Jurkat, Clone E6-1 (cell line): ENCODE measurements around the gene CAMSAP1.

Source experiments
- DNase-seq: peaks from one replicate; pipeline ENCODE4 v3.0.0-alpha.2; 2011; ENCODE audit warnings: low read depth, low spot score
- H3K4me3 ChIP-seq: 2 replicates; pipeline ENCODE4 v1.5.1; 2011; ENCODE audit warnings: mild to moderate bottlenecking, low read length, control low read depth, moderate library complexity

CAMSAP1 gene

DNA sequence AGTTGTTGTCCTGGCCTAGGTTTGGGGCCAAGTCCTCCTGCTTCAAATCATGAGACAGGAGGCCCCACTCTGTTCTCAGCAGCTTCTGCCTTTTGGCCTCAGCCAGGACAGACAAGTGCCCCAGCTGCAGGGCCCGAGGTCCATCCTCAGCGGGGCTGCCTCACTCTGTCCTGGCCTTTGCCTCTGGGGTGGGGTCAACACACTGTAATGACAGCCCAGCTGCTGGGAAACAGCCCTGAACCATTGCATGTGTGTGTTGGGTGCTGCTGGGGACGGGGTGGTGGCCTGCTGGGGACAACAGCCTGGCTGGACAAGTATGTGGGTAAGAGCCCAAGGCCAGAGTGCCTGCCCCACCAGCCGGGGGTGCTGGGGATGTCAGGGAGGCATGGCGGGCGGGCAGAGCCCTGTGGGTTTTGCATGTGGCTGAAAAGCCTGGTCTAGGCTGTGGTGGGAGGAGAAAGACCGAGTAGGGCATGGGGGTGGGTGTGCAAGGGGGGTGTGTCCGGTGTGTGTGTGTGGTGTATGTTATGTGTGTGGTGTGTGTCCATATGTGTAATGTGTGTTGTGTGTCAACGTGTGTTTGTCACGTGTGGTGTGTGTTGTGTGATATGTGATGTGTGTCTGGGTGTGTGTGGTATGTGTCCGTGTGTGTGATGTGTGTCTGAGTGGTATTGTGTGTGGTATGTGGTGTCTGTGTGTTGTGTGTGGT is 133.7 kb downstream of the CAMSAP1 start:
- H3K4me3 ChIP-seq = no peak overlapping the region
- no peak for DNase-seq

DNA sequence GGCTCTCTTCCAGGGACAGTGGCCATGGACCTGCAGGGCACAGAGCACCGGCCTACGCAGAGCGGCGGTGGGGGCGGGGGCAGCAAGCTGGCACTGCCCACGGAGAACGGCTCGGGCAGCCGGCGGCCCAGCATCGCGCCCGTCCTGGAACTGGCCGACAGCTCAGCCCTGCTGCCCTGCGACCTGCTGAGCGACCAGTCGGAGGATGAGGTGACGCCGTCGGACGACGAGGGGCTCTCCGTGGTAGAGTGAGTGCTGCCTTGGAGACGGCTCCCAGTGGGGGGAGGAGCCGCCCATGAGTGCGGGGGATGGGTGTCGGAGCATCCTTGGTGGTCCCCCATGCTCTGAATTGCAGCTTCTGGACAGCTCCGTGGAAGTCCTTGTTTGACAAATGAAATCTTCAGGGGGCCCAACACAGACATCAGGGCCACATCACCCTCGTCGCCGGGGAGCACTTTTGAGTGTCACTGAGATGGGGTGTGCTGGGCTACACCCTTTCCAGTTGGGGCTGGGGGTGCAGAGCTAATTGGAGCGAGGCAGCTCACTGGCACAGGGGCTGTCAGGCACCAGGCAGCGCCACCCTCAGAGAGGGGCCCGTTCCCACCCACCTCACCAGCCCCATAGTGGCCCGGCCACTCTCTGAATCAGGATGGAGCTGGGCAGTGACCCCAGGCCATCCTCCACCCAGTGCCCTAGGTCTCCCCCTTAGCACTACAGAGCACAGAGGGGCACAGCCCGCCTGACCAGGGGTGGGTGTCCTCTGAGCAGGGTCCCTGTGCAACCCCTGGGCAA is 134.4 kb downstream of the CAMSAP1 start:
- no peak for DNase-seq
- no peak overlapping the region for H3K4me3 ChIP-seq

DNA sequence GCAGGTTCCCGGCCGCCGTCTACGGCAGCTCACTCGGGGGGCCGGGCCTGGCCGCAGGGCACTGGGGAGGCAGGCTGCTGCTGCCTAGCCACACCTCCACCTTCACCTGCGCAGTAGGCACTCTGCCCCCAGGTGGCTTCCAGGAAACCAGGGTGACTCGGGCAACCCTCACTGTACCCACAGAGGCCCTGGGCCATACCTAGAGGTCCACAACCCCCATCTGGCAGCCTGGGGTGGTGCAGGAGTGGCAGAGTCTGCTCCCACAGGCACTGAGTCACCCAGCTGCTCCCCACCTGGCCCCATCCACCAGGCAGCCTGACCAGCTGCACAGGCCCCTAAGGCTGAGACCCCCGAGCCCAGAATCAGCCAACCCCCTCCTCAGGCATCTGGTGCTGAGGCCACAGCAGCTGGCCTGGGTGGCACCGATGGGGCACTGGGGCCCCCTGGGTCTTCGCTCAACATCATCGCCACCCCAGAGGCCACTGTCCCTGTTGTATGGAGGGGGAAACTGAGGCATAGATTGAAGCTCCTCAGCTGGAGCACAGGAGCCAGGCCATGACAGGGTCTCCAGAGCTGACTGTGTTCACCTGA is 135.2 kb downstream of the CAMSAP1 start:
- no peak for DNase-seq
- H3K4me3 ChIP-seq = no peak overlapping the region

DNA sequence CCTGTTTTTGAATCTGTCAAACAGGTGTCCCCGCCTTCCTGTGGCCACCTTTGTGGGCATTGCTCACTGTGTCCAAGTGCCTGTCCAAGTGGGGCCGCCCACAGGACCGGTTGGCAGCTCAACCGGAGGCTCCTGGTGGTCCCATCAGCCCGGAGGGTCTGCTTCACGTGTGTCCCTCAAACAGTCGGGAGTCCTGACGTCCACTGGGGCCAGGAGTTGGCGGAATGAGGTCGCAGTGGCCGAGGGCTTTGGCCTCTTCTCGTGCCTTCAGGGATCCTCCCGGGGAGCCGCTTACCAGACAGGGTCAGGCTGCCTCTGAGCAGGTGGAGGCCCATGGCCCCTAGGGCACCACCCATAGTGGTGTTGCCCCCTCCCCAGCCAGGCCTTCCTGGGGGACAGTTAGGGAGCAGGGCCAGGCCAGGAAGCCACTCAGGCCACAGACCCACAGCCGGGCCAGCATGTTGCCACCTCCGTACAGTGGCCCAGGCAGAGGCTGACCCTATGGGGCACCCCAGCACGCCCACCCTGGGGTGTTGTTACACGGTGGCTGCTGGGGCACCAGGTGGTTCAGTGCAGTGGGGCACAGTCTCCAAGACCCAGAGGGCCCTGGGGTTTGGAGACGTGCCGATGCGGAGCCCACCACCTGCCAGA is 135.8 kb downstream of the CAMSAP1 start:
- no peak for DNase-seq
- no peak overlapping the region for H3K4me3 ChIP-seq

DNA sequence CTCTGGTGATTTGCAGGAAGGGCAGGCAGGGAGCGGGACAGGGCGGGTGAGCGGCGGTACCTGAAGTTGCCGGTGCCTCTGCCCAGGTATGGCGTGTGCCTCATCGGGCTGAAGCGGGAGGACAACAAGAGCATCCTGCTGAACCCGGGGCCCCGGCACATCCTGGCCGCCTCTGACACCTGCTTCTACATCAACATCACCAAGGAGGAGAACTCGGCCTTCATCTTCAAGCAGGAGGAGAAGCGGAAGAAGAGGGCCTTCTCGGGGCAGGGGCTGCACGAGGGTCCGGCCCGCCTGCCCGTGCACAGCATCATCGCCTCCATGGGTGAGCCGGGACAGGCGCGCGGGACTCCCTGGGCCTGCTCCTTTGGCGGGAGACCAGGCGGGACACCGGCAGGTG is 136.6 kb downstream of the CAMSAP1 start:
- no peak for DNase-seq

DNA sequence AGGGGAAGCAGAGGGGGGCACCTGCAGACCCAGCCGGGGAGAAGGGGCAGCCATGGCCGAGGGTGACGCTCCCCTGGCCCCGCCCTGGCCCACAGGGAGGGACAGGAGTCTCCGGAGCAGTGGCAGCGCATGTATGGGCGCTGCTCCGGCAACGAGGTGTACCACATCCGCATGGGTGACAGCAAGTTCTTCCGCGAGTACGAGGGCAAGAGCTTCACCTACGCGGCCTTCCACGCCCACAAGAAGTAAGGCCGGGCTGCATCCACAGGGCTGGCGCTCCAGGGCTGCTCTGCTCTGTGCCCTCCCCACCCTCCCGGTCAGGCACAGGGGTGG is 137.2 kb downstream of the CAMSAP1 start:
- no peak overlapping the region for H3K4me3 ChIP-seq
- peak; percentile 62 for DNase-seq

More for the DNA sequence above, 136.6 kb downstream of the CAMSAP1 start:
- H3K4me3 ChIP-seq = no peak overlapping the region

DNA sequence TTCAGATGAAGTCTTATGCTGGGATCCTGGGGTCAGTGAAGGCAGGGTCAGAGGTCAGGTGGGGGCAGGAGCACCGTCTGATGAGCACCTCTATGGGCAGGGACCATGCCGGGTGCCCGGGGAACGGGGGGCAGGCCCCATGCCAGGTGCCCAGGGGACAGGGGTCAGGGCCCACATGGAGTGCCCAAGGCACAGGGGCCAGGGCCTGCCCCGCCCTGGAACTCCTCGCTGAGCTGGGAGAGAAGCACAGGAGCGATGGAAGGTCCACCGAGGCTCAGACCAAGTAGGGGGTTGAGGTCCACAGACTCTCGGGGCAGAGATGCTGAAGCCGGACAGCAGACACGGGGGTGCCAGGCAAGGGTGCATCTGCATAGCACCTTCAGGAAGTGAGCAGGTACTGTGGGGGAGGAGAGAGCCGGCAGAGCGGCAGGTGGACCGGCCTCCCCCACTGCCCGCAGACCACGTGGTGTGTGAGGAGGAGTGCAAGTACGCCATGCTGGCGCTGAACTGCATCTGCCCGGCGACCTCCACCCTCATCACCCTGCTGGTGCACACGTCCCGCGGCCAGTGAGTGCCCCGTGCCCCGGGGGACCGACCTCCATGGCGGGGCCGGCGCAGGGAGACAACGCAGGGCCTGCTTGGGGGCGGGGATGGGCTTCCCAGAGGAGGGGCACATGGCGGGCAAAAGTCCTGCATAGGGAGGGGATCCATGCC is 137.7 kb downstream of the CAMSAP1 start:
- DNase-seq = no peak
- no peak overlapping the region for H3K4me3 ChIP-seq

DNA sequence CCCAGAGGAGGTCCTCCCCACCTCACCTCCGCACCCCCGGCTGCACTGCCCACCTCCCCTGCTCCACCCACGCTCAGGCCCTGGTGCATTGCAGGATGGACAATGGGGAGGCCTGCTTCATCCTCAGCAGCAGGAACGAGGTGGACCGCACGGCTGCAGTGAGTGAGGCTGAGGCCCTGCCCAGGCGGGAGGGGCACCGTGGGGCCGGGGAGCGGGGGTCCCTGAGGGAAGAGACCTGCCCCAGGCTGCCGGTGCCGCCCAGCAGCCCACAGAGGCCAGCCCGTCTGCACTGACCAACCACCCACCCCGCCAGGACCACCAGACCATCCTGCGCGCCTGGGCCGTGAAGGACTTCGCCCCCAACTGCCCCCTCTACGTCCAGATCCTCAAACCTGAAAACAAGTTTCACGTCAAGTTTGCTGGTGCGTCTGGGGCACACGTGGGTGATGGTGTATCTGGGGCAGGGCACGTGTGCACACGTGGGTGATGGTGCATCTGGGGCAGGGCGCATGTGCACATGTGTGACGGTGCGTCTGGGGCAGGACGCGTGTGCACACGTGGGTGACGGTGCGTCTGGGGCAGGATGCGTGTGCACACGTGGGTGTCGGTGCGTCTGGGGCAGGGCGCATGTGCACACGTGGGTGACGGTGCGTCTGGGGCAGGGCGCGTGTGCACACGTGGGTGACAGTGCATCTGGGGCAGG is 138.7 kb downstream of the CAMSAP1 start:
- DNase-seq = no peak
- no peak overlapping the region for H3K4me3 ChIP-seq

DNA sequence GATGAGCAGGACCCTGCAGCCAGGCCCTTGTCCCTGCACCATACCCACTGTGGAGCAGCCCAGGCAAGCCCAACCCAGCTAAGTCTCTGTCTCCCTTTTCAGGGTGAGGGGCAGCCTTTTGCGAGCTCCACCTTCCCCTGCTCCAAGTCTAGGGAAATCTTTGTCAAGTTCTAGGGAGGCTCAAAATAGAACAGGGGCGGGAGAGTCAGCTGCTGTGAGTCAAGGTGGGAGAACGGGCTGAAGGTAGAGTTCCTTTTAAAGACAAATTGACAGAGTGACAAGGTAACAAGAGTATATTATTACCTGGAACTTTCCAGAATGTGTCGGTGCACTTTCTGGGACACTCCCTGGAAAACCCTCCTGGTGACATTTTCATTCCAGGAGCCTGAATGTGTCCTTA is 140.6 kb downstream of the CAMSAP1 start:
- no peak overlapping the region for H3K4me3 ChIP-seq

DNA sequence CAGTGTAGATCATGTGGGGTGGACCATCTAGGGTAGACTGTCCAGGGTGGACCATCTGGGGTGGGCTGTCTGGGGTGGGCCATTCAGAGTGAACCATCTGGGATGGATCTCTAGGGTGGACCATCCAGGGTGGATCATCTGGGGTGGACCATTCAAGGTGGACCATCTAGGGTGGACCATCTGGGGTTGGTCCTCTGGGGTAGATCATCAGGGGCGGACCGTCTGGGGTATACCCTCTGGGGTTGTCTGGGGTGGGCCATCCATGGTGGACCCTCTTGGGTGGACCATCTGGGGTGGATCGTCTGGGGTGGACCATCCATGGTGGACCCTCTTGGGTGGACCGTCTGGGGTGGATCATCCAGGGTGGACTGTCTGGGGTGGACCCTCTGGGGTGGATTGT is 141.1 kb downstream of the CAMSAP1 start:
- DNase-seq = no peak
- H3K4me3 ChIP-seq = no peak overlapping the region

More for the DNA sequence above, 140.6 kb downstream of the CAMSAP1 start:
- no peak for DNase-seq

DNA sequence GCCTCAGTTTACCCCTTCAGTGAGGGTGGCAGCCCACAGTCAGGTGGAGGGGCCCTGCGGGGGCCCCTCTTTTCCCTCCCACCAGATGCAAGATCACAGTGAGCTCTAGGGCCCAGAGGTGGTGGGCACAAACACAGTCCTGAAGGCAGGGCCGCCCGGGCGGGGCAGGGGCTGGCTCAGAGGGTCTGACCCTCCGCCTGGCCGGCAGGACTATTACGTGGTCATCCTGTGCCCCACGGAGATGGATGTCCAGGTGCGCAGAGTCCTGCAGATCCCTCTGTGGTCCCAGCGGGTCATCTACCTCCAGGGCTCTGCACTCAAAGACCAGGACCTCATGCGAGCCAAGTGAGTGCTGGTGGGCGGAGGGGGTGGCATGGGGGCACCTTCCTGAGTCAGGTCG is 141.9 kb downstream of the CAMSAP1 start:
- H3K4me3 ChIP-seq = no peak overlapping the region
- DNase-seq = no peak

DNA sequence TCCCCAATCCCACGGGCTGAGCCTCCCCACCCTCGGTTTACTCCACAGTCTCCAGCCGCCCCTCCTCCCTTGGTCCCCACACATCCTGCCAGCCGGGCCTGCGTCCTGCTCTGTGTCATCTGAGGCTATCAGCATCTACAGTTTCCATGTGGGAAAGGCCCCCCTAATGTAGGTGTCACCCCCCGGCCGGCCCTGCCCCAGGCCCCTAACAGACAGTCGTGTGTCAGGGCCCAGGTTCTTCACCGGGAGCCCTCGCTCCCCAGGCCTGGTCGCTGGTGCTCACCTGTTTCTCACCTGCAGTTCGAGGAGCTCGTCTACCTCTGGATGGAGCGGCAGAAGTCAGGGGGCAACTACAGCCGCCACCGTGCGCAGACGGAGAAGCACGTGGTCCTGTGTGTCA is 142.6 kb downstream of the CAMSAP1 start:
- no peak overlapping the region for H3K4me3 ChIP-seq
- no peak for DNase-seq

DNA sequence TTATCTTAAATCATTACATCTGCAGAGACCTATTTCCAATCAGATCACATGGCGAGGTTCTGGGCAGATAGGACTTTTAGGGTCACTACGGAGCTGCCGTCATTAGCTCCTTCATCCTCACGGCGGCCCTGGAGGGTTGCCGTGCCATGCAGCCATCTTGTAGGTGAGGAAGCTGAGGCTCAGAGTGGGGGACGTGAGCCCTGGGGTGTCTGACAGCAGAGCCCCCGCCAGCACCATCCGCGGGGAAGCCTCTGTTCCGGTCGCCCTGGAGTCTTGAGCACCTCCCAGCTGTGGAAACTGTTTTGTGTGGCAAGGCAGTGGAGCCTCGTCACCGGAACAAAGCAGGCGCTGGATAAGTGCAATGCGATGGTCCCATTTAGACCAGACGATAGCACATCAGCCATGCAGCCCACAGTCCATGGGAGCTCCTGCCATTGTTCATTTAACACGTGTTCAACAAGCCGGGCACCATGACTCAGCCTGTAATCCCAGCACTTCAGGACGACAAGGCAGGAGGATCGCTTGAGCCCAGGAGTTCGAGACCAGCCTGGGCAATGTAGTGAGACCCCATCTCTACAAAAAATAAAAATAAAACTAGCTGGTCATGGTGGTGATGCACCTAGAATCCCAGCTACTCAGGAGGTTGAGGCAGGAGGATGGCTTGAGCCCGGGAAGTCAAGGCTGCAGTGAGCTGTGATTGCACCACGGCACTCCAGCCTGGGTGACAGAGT is 143.5 kb downstream of the CAMSAP1 start:
- H3K4me3 ChIP-seq = no peak overlapping the region
- DNase-seq = no peak

DNA sequence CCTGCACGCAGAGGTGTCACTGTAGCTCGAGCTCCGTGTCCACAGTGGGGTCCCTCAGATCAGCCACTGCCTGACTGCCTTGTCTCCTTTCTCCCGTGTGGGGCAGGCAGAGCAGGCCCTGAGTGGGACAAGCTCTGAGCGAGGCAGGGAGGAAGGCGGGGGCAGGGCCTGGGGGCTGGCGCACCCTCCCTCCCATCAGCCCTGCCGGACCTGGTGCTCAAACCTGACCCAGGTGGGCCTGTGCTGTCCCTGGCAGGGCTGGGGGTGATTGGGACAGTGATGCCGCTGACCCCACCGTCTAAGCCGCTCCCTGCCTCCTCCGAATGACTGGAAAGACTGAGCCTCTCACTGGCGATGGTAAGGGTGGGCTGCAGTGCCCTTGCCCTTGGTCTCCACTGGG is 144.4 kb downstream of the CAMSAP1 start:
- no peak overlapping the region for H3K4me3 ChIP-seq
- DNase-seq = no peak

DNA sequence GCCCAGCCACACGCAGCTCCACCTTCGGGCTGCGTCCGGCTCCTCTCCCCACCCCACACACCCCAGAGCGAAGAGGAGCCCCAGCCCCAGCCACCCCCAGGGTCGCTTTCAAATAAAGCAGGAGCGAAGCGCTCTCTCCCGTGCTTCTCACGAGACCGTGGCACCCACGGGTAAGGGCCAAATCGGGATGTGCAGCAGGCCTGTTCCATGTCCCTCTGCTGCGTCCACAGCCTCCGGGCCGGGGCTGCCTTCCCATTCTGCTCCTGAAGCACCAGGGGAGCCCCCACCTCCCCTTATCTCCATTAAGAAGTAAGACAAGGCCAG is 145.5 kb downstream of the CAMSAP1 start:
- no peak overlapping the region for H3K4me3 ChIP-seq
- DNase-seq = no peak

DNA sequence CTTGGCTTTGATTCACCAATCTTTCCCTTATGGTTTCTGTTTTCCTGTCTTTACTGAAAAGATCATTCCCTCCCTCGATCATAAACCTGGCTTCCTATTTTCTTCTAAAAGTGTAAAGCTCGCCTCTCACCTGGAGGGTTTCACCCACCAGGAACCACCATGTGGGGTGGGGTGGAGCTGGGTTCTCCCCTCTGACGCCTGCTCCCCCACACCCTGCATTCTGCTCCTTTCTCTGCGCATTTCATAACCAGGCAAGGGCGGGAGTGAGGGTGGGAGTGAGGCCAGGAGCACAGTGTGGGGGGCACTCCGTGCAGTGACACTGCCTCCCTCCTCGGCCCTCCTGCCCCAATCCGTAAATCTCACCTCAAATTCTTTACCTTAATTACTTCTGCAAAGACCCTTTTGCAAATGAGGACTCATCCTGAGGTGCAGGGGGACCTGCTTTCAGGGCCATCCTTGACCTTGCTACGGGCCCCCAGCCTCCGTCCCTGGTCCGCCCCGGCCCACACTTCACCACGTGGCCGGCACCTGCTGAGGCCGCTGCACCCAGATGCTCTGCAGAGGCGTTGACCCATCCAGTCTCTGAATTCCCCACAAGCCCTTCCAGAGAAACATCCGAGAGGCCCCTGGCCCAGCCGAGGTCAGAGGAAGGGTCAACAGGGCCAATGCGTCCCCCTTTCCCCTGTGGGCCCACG is 146.0 kb downstream of the CAMSAP1 start:
- H3K4me3 ChIP-seq = no peak overlapping the region
- no peak for DNase-seq

DNA sequence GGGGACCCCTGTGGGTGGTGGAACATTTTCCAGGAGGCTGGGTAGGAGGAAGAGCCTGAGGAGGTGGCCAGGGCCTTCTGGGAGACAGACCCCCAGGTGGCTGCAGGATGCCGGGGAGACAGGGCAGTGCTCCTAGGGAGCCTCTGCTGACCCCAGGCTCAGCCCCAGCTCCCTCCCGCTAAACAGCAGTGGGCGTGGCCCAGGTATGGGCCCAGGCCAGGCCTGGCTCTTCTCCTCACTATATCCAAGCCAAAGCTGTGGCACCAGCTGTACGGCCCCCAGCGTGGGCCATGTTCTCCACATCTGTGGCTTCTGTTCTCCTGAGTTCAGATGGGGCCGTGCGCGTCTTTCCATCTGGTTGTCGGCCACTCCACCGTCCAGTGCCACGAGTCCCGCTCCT is 146.9 kb downstream of the CAMSAP1 start:
- DNase-seq = no peak

More for the DNA sequence above, 146.9 kb downstream of the CAMSAP1 start:
- no peak overlapping the region for H3K4me3 ChIP-seq
